DOHH2 (cell line): ENCODE measurements around the gene FUT1.

ENCODE experiments used
- CTCF ChIP-seq: fragments of 200-600 bp; sonication (generic); IDR thresholded peaks from one replicate; pipeline ENCODE4 v1.5.1; 2014; ENCODE audit warnings: antibody characterized with exemption, mild to moderate bottlenecking, low read depth, low read length; ENCODE audit not compliant: poor library complexity, severe bottlenecking
- EZH2phosphoT487 ChIP-seq: fragments of 200-600 bp; sonication (generic); IDR thresholded peaks from 2 replicates; pipeline ENCODE4 v1.6.1; 2017; ENCODE audit warnings: borderline replicate concordance, mild to moderate bottlenecking, antibody characterized with exemption, low read length, moderate library complexity, mixed read lengths

GRCh38 chr19:48713864-48714755 is 38.3 kb downstream of the FUT1 start:
- TF ChIP-seq CTCF (no peak), EZH2phosphoT487 (no peak)
